Liver (tissue), 9 donors: Measurements from ENCODE around the gene SMIM10. TPM values are rescaled to one million over a fixed set of nuclear protein-coding genes. Genes with fewer than 3 reads are reported as not detected.

ENCODE experiments used
- DNase-seq: peaks from one replicate; pipeline ENCODE4 v3.0.0-alpha.2; 2017; ENCODE audit warnings: low spot score
- H3K27ac ChIP-seq, 2 donors: one replicate each; pipeline ENCODE4 v1.7.0; 2013; ENCODE audit warnings: inconsistent platforms in 2 of 2, low read length in 2 of 2, control low read depth in 1 of 2, low read depth in 1 of 2, mild to moderate bottlenecking in 1 of 2
- H3K27me3 ChIP-seq, 4 donors: one replicate each; pipeline versions ENCODE4 v1.6.1 to v1.7.0; 2013; ENCODE audit warnings: low read length in 3 of 4, inconsistent platforms in 1 of 4, mild to moderate bottlenecking in 1 of 4, moderate library complexity in 1 of 4; ENCODE audit not compliant: control insufficient read depth in 4 of 4, insufficient read depth in 4 of 4
- H3K36me3 ChIP-seq, 4 donors: one replicate each; pipeline versions ENCODE4 v1.6.1 to v1.7.0; 2013; ENCODE audit warnings: low read length in 3 of 4, mild to moderate bottlenecking in 3 of 4, low read depth in 1 of 4, moderate library complexity in 1 of 4; ENCODE audit not compliant: control insufficient read depth in 4 of 4, insufficient read depth in 3 of 4
- H3K4me1 ChIP-seq, 4 donors: one replicate each; pipeline versions ENCODE4 v1.6.1 to v1.7.0; 2013; ENCODE audit warnings: low read length in 3 of 4, mild to moderate bottlenecking in 3 of 4, moderate library complexity in 1 of 4; ENCODE audit not compliant: control insufficient read depth in 4 of 4, insufficient read depth in 4 of 4
- H3K4me3 ChIP-seq, 3 donors: one replicate each; pipeline versions ENCODE4 v1.6.1 to v1.7.0; 2013; ENCODE audit warnings: low read length in 3 of 3, control low read depth in 1 of 3, low read depth in 1 of 3, mild to moderate bottlenecking in 1 of 3
- H3K9ac ChIP-seq, 2 donors: one replicate each; pipeline ENCODE4 v1.7.0; 2013; ENCODE audit warnings: low read length in 2 of 2, mild to moderate bottlenecking in 2 of 2, moderate library complexity in 2 of 2, control low read depth in 1 of 2, low read depth in 1 of 2
- H3K9me3 ChIP-seq, 4 donors: one replicate each; pipeline versions ENCODE4 v1.6.1 to v1.7.0; 2013; ENCODE audit warnings: low read length in 3 of 4; ENCODE audit not compliant: control insufficient read depth in 4 of 4
- CTCF ChIP-seq: fragments of 150-350 bp; IDR thresholded peaks from 2 replicates; pipeline ENCODE4 v1.5.1; 2017; ENCODE audit warnings: improper control_type of control experiment, low read depth, low read length; ENCODE audit not compliant: missing input control
- EGR1 ChIP-seq, 2 donors: IDR thresholded peaks; 2 replicates each; pipeline ENCODE4 v1.6.1; 2016 to 2018; ENCODE audit warnings: antibody characterized with exemption in 2 of 2, low read depth in 2 of 2
- FOXA1 ChIP-seq: IDR thresholded peaks from 2 replicates; pipeline ENCODE4 v1.6.1; 2016; ENCODE audit warnings: antibody characterized with exemption
- FOXA2 ChIP-seq: IDR thresholded peaks from 2 replicates; pipeline ENCODE4 v1.6.1; 2016; ENCODE audit warnings: antibody characterized with exemption
- GABPA ChIP-seq, 2 donors: IDR thresholded peaks in 1 of 2; conservative IDR thresholded peaks in 1 of 2; 2 replicates each; pipeline ENCODE4 v1.6.1; 2016; ENCODE audit warnings: antibody characterized with exemption in 2 of 2, mild to moderate bottlenecking in 1 of 2, moderate library complexity in 1 of 2
- HNF4A ChIP-seq, 2 donors: conservative IDR thresholded peaks; 2 replicates each; pipeline ENCODE4 v1.6.1; 2016; ENCODE audit warnings: antibody characterized with exemption in 2 of 2, mild to moderate bottlenecking in 2 of 2
- HNF4G ChIP-seq: IDR thresholded peaks from 2 replicates; pipeline ENCODE4 v1.6.1; 2016; ENCODE audit warnings: antibody characterized with exemption
- JUND ChIP-seq, 2 donors: IDR thresholded peaks; 2 replicates each; pipeline ENCODE4 v1.6.1; 2016; ENCODE audit warnings: antibody characterized with exemption in 2 of 2
- NR2F2 ChIP-seq: IDR thresholded peaks from 2 replicates; pipeline ENCODE4 v1.6.1; 2016; ENCODE audit warnings: antibody characterized with exemption
- RAD21 ChIP-seq, 2 donors: IDR thresholded peaks; 2 replicates each; pipeline ENCODE4 v1.6.1; 2016; ENCODE audit warnings: antibody characterized with exemption in 2 of 2, mild to moderate bottlenecking in 2 of 2
- RXRA ChIP-seq, 2 donors: IDR thresholded peaks; 2 replicates each; pipeline ENCODE4 v1.6.1; 2017 to 2018; ENCODE audit warnings: antibody characterized with exemption in 2 of 2, mild to moderate bottlenecking in 1 of 2
- SP1 ChIP-seq: IDR thresholded peaks from 2 replicates; pipeline ENCODE4 v1.6.1; 2018; ENCODE audit warnings: antibody characterized with exemption, mild to moderate bottlenecking
- TAF1 ChIP-seq: conservative IDR thresholded peaks from 2 replicates; pipeline ENCODE4 v1.6.1; 2016; ENCODE audit warnings: antibody characterized with exemption, mild to moderate bottlenecking
- YY1 ChIP-seq: IDR thresholded peaks from 2 replicates; pipeline ENCODE4 v1.6.1; 2016; ENCODE audit warnings: antibody characterized with exemption, mild to moderate bottlenecking
- WGBS: extraction: QIAGEN DNeasy Blood & Tissue Kit; methylation state at CpG from one replicate; pipeline ENCODE4 v1.1.7; 2013; 5-methylcytosine and 5-hydroxymethylcytosine counted together
- polyA plus RNA-seq, 2 donors: library from polyadenylated mRNA; stranded (reverse) in 1 of 2; unstranded in 1 of 2; fragments of 200-250 nt in 1 of 2; fragments of >200 nt in 1 of 2; fragmentation: Nextera tagmentation in 1 of 2; extraction: Ambion mirVana in 1 of 2; gene quantifications; one replicate each; pipeline versions ENCODE4 v1.2.1 to v1.2.3, GENCODE V29; 2013 to 2015
- total RNA-seq, 2 donors: library from RNA; depleted of rRNA; stranded (reverse); fragments of >200 nt; gene quantifications; one replicate each; pipeline ENCODE4 v1.2.3, GENCODE V29; 2014
- TF ChIP-seq, protein P1 (sequence below): IDR thresholded peaks from 2 replicates; pipeline ENCODE4 v1.6.1; 2016; ENCODE audit warnings: antibody characterized with exemption
- TF ChIP-seq, protein P2 (sequence below): IDR thresholded peaks from 2 replicates; pipeline ENCODE4 v1.6.1; 2016; ENCODE audit warnings: antibody characterized with exemption
- TF ChIP-seq, protein P3 (sequence below): IDR thresholded peaks from 2 replicates; pipeline ENCODE4 v1.6.1; 2016; ENCODE audit warnings: antibody characterized with exemption
- TF ChIP-seq, protein P4 (sequence below): IDR thresholded peaks from 2 replicates; pipeline ENCODE4 v1.6.1; 2016; ENCODE audit warnings: antibody characterized with exemption, mild to moderate bottlenecking
- donor health status: healthy.
- donor health status: healthy.
- donor health status: healthy.
- donor health status: healthy.
- donor health status: healthy.

The SMIM10 gene
- total and polyA plus RNA-seq, 4 donors: 0.33 to 6.5 (median 0.68) TPM

- Histone ChIP-seq H3K27me3 (no peaks in the 10 kb centered on the region), H3K4me1 (no peaks in the 10 kb centered on the region), H3K9me3 (no peaks in the 10 kb centered on the region), H3K27ac (no peak overlapping the region), H3K36me3 (no peaks in the 10 kb centered on the region), H3K4me3 (no peak overlapping the region), H3K9ac (no peak overlapping the region)
- no peak for DNase-seq
- 83% methylated on average over 2 of the region's 2 CpGs for WGBS
- TF ChIP-seq RXRA (IDR thresholded peaks at IDR 0.05) (no peak), NR2F2 (no peak), EGR1 (IDR thresholded peaks at IDR 0.05; ENCODE audit: low read depth in 2 of 2) (no peak), GABPA (IDR thresholded peaks at IDR 0.05 in 1 of 2, conservative IDR thresholded peaks at IDR 0.05 in 1 of 2) (no peak), TAF1 (no peak), HNF4A (conservative IDR thresholded peaks at IDR 0.05) (no peak), SP1 (no peak), CTCF (no peak), FOXA2 (no peak), RAD21 (IDR thresholded peaks at IDR 0.05) (no peak)
- TF ChIP-seq, protein P1, sequence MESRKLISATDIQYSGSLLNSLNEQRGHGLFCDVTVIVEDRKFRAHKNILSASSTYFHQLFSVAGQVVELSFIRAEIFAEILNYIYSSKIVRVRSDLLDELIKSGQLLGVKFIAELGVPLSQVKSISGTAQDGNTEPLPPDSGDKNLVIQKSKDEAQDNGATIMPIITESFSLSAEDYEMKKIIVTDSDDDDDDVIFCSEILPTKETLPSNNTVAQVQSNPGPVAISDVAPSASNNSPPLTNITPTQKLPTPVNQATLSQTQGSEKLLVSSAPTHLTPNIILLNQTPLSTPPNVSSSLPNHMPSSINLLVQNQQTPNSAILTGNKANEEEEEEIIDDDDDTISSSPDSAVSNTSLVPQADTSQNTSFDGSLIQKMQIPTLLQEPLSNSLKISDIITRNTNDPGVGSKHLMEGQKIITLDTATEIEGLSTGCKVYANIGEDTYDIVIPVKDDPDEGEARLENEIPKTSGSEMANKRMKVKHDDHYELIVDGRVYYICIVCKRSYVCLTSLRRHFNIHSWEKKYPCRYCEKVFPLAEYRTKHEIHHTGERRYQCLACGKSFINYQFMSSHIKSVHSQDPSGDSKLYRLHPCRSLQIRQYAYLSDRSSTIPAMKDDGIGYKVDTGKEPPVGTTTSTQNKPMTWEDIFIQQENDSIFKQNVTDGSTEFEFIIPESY: no peak
- TF ChIP-seq, protein P2, sequence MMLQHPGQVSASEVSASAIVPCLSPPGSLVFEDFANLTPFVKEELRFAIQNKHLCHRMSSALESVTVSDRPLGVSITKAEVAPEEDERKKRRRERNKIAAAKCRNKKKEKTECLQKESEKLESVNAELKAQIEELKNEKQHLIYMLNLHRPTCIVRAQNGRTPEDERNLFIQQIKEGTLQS: no peak
Observed at GRCh38 chrX:134982748-134983147, 8.0 kb upstream of the SMIM10 start.

DNA sequence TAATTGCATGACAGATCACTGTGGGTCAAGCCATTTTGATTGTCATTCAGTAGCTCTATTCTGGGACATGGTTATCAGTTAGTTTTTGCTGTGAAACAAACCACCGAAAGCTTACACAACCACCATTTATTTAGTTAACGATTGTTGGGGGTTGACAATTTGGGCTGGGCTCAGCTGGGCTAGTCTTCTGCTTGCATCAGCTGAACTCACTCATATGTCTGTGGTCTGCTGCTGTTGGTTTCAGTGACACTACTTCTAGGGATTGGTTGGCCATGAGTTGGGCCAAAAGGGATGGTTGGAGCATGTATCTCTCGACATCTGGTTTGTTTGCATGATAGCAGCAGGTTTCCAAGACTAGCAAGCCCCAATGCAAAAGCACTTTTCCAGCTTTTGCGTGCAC lies 5.3 kb upstream of the SMIM10 start:
- Histone ChIP-seq H3K9ac (no peak overlapping the region), H3K27me3 (no peaks in the 10 kb centered on the region), H3K36me3 (no peaks in the 10 kb centered on the region), H3K4me3 (no peak overlapping the region), H3K9me3 (no peaks in the 10 kb centered on the region), H3K4me1 (no peaks in the 10 kb centered on the region), H3K27ac (no peak overlapping the region)
- no peak for DNase-seq
- 87% methylated on average over 4 of the region's 4 CpGs for WGBS
- TF ChIP-seq YY1 (no peak), CTCF (no peak), FOXA2 (no peak), SP1 (no peak), TAF1 (no peak), HNF4A (conservative IDR thresholded peaks at IDR 0.05) (no peak), NR2F2 (no peak), FOXA1 (no peak), GABPA (IDR thresholded peaks at IDR 0.05 in 1 of 2, conservative IDR thresholded peaks at IDR 0.05 in 1 of 2) (no peak), EGR1 (IDR thresholded peaks at IDR 0.05; ENCODE audit: low read depth in 2 of 2) (no peak), RAD21 (IDR thresholded peaks at IDR 0.05) (no peak), JUND (IDR thresholded peaks at IDR 0.05) (no peak), HNF4G (no peak), RXRA (IDR thresholded peaks at IDR 0.05) (no peak)
- TF ChIP-seq, protein P1: no peak
- TF ChIP-seq, protein P2: no peak
- TF ChIP-seq, protein P3, sequence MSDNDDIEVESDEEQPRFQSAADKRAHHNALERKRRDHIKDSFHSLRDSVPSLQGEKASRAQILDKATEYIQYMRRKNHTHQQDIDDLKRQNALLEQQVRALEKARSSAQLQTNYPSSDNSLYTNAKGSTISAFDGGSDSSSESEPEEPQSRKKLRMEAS: no peak
- TF ChIP-seq, protein P4, sequence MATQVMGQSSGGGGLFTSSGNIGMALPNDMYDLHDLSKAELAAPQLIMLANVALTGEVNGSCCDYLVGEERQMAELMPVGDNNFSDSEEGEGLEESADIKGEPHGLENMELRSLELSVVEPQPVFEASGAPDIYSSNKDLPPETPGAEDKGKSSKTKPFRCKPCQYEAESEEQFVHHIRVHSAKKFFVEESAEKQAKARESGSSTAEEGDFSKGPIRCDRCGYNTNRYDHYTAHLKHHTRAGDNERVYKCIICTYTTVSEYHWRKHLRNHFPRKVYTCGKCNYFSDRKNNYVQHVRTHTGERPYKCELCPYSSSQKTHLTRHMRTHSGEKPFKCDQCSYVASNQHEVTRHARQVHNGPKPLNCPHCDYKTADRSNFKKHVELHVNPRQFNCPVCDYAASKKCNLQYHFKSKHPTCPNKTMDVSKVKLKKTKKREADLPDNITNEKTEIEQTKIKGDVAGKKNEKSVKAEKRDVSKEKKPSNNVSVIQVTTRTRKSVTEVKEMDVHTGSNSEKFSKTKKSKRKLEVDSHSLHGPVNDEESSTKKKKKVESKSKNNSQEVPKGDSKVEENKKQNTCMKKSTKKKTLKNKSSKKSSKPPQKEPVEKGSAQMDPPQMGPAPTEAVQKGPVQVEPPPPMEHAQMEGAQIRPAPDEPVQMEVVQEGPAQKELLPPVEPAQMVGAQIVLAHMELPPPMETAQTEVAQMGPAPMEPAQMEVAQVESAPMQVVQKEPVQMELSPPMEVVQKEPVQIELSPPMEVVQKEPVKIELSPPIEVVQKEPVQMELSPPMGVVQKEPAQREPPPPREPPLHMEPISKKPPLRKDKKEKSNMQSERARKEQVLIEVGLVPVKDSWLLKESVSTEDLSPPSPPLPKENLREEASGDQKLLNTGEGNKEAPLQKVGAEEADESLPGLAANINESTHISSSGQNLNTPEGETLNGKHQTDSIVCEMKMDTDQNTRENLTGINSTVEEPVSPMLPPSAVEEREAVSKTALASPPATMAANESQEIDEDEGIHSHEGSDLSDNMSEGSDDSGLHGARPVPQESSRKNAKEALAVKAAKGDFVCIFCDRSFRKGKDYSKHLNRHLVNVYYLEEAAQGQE: no peak
